Measurements from ENCODE around the gene TMEM161B. TPM values are rescaled to one million over a fixed set of nuclear protein-coding genes. Genes with fewer than 3 reads are reported as not detected.

The TMEM161B gene
- polyA plus RNA-seq: 30.8 and 36.2 TPM in 2 replicates

DNA sequence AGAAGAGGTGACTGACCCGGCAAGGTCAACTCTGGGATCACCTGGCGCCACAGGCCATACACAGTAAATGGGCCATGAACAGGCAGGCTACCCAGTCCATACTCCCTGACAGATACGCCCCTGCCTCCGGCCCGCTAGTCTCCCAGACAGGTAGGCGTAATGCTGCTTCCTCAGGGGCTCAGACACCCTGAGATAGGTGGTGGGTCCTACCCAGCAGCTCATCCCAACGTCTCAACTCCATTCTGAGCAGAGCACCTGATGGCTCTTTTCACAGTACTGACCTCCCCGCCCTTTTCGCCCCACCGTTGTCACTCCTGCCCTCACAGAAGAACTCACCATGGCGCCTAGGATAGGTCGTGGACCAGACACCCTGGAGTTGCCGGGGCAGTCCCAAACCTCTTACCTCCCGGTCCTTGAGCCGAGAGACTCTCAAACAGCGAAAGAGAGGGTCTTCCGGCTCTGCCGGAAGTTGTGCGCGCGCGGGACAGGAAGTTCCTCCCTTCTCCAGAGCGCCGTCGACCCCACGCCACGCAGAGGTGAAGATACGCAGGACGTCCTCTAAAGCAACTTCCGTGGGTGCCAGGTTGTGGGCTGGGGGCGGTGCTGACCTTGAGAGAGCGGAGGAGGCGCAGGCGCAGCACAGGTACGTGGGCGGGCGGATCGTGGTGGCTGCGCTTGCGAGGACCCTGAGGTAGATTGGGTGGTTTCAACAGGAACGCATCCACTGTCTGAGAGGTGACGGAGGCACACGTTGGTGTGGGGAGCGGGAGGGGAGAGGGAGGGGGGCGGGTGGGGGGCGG lies at the start of gene TMEM161B:
Gene TMEM161B (minus strand): TSS at position 461 of the 800 bp plus-strand sequence. CDS start 122 bp downstream, at position 339.

Data from Purkinje cell (primary cell).